Measurements from ENCODE around the gene NISCH.

NISCH gene

DNA sequence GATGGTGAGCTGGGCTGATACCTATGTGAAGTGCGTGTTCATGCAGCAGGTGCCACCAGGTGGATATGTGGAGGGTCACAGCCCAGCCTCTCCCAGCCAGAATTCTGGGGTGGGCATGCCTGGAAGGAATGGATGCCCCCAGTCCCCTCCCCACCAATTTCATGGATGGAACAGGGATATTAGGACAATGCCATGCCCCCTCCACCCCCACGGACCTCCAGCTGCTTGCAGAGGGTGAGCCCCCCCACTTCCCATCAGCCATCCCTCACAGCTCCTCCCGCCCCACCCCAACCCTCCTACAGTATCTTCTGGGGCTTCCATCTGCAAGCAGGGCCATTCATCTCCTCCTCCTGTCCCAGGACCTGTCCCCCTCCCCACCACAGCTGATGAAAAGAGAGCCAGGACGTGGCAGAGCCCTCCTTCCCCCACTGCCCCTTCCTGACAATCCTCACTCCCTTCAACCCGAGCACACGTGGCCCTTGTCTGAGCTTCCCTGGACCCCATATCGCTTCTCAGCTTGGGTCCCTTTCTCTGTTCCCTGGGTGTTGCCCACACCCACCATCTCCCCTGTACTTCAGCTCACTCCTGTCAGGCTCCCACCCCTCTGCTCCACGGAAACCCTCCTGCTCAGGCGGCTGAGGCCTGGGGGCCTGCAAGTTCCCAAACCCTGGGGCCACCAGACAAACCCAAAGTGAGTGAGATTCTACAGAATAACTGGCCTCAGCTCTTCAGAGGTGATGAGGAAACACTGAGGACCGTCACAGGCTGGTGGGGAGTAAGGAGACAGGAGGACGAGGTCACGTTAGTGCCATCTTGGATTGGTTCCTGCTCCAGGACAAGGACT is 7.7 kb upstream of the NISCH start:
- ATAC-seq = no peak

DNA sequence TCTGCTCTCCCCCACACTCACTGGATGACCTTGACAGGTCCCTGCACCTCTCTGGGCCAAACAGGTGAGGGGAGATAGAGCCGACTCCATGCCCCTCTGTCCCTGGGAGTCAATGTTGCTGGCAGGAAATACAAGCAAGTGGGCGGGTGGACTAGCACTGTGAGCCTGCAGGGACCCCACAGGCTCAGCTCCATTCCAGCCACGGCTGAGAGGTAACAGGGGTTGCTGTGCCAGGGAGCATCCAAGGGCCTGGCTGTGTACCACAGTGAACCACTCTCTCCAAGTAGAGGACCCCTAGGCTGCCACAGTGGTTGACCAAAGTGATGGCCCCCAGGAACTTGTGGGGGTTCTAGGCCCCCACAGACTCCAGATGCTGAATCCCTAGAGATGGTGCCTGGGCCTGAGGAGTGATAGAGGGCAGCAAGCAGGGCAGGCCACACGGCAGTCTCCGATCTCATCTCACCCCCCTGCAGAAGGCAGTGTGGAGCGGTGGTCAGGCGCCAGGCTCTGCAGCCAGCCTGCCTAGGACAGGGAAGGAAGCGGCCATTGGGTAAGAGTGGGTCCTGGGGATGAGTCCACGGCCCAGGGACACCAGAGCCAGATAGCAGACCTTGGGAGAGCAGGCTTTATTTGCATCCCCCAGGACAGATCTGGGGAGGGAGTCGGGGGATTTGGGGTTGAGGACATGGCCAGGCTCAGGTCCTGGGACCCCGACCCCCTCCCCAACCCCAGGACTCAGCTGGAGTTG is 4.7 kb upstream of the NISCH start:
- no peak for ATAC-seq

DNA sequence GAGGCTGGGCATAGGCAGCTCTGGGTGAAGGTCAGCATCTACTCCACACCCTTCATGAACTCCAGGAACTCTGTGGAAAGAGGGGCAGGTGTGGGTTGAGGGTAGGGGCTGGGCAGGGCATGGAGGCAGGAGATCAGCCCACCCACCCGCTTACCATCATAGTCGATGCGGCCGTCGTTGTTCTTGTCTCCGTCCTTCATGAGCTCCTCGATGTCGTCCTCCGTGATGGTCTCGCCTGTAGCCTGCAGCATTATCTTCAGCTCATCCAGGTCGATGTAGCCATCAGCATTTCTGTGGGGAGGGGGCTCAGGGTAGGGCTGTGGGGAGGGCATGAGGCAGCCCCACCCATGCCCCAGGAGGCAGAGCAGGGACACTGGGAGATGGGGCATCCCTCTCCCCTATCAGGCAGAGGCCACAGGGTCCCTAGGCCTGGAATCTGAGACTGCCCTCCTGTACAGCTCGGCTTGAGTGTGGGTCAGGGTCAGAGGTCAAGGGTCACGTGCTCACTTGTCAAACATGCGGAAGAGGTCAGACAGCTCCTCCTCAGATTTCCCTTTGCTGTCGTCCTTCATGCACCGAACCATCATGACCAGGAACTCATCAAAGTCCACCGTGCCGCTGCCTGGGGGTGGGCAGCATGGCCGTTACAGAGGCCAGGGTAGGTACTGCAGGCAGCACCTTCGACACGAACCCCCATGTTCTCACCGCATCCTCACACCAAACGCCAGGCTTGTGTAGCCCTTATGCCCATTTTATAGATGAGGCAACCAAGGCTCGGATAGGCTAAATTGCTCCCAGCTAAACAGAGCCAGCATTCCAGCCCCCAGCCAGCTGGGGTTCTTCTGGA is 3.9 kb upstream of the NISCH start:
- no peak for ATAC-seq

DNA sequence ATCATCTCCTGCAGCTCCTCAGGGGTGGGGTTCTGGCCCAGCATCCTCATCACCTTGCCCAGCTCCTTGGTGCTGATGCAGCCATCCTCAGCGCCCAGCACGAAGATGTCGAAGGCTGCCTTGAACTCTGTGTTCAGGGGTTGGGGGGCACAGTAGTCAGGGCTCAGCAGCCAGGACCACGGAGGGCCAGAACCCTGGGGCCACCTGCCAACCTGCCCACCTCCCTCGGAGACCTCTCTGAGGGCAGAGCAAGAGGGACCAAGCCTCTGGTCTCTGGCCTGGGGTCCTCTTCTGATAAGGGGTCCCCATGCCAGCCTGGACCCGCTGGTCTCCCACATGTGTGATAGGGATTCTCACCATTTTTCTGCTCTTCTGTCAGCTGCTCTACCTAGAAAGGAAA is 3.3 kb upstream of the NISCH start:
- ATAC-seq = no peak

DNA sequence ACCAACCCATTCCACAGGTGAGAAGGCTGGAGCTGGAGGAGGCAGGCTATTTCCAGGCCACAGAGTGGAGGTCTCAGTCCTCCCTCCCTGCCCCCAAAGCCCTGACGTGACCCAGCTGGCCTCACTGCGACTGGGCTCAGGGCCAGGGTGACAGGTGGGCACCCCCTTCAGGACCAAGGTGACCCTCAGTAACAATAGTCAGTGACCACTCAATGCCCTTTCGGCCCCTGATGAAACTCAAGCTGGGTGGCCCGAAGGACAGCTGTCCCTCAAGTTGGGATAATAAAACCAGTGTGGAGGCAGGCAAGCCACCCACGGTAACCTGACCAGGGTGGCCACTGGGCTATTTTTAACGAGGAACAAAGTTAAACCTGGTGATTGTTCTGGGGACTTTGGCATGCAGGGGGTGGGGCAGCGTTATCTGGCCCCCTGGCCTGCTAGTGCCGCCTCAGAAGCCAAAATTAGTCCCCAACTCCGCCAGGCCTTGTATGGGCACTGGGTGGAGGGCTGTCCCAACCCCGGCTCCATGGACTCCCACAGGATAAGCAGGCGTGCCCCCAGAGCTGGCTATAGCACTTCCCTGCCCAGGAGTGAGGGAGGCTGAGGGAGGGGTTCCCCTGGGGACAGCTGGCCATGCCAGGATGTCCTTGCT is 2.7 kb upstream of the NISCH start:
- no peak for ATAC-seq

DNA sequence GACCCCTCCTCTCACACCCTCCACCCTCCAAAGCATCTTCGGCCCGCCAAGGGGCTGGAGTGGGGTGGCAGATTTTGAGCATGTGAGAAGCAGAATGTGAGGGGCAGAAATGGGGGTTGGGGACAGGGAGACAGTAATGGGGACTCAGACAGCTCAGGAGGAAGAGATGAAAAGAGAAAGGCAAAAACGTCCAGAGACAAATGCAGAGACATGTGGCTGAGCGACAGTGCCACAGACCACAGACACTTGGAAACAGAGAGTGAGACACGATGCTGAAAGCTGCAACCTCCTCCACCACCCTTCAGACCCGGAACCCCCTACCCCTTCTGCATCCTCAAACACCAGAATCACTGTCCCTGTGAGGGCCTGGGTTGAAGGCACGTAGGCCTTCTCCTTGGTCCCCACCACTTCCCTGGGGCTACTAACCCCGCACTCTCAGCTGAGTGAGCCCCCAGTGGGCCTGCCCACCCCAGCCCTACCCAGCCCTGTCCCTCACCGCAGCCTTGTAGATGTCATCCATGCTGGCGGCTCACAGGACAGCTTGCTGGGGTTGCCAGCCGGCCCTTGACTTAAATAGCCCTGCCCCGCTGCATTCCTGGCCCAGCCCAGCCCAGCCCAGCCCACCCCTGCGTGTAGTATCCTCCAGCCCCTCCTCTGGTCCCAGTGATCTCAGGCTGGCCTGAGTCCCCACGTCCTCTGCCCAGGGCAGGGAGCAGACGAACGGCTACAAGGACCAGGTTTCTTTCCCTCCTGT is 1.7 kb upstream of the NISCH start, which contains the start of gene TNNC1:
Gene TNNC1 (minus strand): TSS at position 546 of the 754 bp plus-strand sequence. CDS start 26 bp downstream, at position 520.
- ATAC-seq = no peak

DNA sequence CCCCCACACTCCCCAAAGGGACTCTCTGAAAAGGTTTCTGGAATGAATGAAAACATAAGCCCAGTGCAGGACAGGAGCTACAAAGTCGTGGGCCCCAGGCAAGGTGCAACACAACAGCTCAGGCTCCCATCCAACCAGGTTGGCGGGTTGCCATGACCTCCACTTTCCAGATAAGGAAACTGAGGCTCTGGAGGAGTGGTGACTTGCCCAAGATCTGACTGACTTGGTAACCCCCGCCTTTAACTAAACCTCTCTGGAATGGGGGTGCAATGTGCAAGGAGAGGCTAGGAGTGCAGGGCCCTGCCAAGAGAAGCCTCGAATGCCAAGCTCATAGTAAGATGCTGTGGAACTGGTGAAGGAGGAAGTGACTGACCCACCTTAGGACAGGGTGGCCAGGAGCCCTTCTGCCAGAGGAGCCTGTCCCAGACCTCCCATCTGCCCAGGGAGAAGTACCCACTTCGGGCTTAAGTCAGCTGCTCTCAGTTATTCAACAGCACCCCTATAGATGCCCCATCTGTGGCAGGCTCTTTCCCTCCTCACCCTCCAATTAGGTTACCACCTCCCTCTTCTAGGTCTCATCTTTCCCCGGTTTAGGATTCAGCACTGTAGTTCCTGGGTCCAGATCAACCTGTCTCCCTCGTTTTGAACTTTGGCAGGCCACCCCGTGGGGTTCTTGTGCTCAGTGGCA is 1.0 kb upstream of the NISCH start:
- ATAC-seq = no peak

DNA sequence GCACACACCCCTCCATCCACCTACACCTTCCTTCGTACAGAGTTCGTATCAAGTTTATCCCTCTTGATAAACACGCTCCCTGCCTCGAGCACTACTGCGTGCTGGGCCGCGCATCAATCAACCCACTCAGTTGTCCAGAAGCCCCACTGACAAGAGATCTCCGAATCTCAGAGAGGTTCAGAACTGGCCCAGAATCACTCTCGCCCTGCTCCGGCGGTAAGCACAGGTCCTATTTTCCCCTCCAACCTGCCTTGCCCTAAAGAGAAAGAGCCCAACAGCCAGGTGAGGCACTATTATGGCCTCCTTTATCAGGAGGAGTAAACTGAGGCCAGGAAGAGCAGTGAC is 494 bp upstream of the NISCH start:
- ATAC-seq = peak in 1 of 2 donors; percentile 3

DNA sequence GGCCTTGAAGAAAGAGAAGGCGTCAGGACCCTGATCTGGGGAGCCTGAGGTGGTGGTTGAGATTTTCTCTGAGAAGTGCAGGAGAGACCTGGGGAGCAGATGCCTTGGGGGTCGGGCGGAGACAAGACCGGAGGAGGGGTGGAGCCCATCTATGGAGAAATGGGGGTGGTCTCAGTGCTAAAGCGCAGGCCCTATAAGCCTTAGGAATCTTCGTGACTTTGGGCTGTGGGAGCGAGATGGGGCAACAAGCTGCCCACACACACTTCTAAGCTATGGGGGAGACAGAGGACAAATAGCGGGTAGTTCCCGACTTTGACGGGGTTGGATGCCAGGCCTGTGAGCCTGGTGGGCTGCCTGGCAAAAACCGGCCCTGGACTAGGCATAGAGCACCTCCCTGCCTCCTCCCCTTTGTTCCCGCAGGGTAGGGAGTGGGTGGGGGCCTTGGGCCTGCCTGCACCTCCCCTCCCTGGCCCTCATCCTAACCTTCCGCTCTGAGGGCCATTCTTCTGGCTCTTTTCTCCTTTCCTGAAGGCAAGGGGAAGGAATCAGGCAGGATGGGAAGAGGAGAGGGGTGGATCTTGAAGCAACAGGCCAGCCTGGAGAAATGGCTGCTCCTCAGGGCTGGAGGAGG is 880 bp downstream of the NISCH start:
- no peak for ATAC-seq

DNA sequence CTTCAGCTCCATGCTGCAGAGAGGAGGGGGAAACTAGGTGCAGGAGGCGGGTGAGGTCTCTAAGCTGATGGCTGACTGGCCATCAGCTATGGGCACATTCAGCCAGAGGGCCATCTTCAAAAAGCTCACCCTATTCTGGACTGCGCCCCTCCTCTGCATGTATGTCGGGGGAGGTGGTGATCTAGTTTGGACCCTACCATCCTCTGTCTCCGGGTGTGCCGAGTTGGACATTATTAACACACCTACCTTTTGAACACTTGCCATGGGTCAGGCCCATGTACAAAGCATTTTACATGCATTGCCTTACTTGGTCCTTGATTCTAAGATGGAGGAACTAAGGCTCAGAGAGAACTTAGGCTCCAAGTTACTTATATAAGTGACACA is 1.4 kb downstream of the NISCH start:
- ATAC-seq = no peak

DNA sequence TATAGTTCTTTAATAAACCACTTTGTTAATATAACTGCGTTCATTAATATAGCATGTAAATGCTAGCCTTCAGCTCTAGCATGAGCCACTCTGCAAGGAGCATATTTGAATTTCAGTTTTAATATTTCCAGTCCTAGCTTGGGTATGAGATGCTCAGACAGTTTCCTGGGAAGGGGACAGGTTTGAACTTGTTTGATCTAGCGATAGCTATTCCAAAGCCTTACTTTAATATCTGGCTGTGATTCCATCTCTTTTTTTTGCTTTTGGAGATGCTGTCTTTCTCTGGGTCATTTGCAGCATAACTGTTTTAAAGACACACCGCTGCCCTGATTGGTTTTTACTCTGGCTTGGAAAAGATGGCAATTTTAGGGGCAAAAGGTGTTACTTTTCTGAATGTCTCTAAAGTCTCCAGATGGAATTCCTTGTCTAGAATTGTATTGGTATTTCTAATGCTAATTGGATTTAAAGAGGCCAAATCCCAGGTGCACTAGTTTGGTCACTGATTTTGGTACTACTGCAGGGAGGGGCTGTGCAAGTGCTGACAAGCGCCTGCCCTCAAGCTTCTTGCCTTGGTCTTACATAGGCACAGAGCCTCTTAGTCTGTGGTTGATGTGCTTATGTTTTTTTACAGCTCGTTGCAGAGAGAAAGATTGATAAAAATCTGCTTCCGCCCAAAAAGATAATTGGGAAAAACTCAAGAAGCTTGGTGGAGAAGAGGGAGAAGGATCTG is 2.8 kb downstream of the NISCH start:
- ATAC-seq = no peak

DNA sequence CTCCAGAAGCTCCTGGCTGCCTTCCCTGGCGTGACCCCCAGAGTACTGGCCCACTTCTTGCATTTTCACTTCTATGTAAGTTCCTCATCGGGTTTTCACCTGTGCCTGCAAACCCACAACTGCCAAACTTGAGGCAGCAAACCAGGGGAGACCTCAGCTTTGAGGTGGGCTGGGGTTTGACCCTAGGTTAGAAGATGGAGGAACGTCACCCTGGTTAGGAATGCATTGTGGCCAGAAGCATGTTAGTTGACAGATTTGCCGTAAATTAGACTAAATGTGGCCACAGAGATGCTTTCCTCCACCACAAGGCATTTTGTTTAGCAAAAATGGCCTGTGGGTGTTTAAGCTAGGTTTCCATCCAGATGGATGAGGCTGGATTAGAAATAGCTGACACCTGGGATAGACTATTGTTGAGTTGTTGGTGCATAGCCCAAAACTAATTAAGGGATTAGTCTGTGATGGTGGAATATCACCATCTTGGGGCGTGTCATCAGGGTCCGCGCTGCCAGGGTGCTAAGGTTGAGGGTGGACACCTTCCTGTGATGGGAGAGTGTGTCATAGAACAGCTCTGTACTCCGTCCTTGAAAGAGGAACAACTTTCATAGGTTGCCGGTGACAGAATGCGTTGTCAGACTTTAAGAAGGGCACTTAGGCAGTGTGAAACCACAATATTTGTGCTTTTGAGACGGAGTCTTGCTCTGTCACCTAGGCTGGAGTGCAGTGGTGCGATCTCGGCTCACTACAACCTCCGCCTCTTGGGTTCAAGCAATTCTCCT is 3.6 kb downstream of the NISCH start:
- no peak for ATAC-seq

DNA sequence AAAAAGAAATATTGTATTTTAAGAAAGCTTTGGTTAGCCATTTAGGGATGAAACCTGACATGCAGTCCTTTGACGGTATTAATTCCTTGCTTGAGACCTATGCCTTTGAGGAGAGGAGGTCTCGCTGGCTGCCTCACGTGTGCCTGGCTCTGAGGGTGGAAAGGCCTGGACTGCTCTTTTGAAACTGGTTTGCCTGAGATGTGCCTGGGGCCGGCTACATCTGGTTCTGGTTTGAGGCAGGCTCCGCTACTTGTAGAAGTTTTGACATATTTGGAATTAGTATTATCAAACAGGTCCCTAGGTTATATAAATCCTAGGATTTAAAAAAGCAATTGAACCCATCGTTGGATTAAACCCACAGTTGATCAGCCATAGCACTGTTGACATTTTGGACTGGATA is 6.5 kb downstream of the NISCH start:
- no peak for ATAC-seq

DNA sequence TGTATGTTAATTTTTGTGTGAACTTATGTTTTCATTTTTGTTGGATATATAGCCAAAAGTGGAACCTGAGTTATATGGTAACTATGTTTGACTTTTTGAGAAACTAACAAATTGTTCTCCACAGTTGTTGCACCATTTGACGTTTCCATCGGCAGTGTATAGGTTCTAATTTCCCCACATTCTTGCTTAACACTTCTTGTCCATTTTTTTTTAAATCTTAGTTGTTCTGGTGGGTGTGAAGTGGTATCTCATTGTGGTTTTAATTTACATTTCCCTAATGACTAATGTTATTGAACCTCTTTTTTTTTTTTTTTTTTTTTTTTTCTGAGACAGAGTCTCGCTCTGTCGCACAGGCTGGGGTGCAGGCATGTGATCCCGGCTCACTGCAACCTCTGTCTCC is 8.0 kb downstream of the NISCH start:
- peak; percentile 38 to 49 for ATAC-seq

DNA sequence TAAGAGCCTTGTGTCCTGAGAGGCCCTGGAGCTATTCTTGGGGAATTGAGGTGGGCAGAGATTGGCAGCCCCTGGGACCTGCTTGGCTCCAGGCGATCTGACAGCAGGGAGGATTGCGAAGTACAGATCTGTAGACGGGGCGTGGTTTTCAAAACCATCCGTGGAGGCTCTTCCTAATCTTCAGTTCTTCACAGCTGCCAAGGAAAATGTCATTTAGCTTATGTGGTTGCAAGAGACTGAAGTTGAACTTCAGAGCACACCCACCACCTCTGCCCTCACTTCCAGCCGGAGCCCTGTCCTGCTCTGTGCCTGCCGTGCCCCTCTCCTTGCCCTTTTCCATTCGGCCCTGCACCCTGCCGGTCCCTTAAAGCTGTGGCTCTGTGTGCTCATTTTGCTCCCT is 12.9 kb downstream of the NISCH start:
- no peak for ATAC-seq

DNA sequence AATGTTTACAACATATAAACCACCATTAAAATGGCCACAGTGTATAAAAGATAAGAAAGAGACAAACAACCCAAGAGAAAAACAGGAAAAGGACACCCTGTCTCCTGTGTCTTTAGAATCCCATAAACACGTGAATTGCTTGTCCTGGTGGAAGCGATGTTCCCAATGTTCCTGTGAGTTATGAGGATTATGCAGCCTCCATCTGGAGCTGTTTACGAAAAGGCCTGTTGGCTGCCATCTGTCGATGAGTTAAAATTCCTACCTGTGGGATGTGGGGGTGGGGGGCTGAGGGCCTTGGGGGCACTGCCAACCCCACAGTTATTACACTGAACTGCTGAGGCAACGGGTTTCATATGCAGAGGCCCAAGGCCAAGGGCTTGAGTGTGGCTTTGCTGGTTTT is 13.6 kb downstream of the NISCH start:
- ATAC-seq = no peak

DNA sequence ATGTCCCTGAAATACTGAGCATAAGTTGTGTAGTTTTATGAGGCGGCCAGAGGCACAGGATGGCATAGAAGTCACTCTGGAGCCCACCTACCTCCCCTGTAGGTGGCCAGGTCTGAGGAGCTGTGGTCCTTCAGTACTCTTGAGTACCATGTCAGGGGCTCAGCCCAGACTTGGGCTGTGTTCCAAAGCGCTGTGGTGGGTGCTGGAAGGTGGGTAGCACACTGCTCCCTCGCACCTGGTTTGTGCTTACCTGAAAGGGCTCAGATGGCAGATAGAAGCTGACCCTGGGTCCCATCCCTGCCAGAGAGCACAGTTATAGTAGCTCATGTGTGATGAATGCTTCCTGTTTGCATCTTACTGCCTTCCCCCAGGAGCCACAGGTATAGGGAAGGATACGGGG is 15.5 kb downstream of the NISCH start:
- ATAC-seq = no peak

DNA sequence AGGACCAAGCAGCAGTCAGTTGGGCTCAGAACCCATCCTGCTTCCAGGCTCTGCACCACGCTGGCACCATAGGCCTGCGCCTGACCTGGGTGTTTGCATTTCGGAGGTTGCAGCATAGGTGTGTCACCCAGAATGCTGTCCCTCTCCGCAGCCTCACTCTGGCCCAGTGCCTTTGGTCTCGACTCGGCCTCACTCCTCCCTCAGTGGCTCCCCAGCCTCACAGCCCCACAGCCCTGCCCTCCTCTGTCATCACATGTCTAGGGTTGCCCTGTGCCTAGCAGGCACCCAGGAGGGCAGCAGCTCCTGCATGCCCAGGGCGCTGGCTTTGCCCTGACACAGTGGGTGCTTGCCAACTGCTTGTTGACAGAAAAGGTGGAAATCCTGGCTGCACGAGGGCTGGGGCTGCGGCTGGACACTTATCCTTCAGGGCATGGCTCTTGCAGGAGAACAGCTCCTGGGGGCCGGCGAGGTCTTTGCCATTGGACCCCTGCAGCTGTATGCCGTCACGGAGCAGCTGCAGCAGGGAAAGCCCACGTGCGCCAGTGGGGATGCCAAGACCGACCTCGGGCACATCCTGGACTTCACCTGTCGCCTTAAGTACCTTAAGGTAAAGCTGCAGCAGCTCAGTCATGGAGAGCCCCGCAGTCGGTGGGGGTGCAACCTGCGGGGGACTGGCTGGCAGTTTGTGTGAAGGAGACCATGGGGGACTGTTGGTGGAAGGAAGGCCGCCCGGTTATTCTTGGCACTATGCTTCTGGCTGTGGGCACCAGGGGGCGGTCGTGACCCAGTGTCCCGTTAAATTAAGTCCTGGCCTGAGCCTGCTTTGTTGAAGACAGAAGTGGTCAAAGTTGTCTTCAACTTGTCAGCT is 16.2 kb downstream of the NISCH start:
- ATAC-seq = peak in 1 of 2 donors; percentile 36
